ENCODE measurements around the gene MIPOL1.

Gene MIPOL1

DNA sequence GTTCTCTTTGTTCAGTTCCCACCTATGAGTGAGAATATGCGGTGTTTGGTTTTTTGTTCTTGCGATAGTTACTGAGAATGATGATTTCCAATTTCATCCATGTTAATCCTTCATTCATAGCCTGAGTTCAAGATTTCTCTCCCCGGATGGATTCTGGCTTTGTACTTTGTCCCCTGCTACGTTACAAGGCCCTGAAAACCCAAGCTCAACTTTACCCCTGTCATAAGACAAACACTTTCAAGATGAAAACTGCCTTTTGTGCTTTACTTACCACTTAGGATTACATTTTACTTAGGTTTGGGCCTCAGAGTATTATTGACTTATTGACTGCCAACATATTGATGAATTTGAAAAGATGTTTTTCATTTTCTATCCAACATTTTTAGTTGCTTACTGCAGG, 361.0 kb downstream of the MIPOL1 start:
- DNase-seq: no peak

DNA sequence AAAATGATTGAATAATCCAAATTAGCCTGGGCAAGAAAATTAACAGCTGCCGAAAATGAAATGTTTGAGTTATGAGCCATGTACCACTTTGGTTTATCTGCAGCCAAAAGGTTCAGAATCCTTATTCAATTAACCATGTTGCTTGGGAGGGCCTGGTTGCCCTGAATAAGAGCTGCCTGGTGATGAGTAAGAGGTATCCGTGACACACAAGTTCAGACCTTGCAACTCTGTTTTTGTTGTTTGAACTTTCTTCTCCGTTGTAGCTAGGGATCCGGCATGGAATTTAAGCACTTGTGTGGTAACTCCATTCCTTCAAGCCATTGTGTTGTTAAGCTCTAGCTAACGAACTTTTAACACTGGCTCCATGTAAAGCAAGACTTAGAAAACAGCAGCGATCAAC, 361.6 kb downstream of the MIPOL1 start:
- DNase-seq: no peak

DNA sequence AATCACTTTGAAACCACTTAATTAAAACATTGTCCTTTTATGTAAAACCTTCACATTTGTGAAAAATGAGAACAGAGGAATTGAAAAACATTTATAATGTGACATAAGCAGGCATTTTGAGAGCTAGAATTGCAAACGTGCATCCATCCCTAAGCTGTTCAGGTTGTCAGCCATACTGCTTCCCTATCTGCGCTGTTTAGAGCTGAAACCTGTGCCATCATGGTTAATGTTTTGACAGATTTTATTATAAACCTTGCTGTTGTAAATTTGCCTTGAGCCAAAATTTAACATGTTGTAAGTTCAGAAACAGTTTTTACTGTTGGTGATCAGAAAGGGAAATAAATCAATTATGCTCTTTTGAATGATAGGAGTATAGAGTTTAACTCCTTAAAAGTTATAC, 365.5 kb downstream of the MIPOL1 start:
- DNase-seq: no peak

DNA sequence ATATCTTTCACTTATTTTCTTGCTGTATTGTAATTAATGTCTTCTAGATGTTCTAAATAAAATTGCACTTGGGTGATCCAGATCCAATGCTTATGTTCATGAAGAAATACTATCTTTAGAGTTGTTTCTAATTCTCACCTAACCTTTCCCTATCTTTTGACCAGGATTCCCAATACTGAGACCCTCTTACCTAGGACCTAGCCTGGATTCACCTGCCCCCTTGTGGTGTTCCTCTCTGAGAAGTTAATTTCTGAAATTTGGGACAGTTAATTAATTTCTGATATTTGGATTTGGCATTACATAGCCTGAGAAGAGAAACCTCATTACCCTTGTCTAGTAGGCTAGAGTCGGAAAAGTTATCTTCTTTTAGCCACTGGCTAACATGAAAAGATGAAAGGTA, 367.8 kb downstream of the MIPOL1 start:
- DNase-seq: peak; percentile 41

DNA sequence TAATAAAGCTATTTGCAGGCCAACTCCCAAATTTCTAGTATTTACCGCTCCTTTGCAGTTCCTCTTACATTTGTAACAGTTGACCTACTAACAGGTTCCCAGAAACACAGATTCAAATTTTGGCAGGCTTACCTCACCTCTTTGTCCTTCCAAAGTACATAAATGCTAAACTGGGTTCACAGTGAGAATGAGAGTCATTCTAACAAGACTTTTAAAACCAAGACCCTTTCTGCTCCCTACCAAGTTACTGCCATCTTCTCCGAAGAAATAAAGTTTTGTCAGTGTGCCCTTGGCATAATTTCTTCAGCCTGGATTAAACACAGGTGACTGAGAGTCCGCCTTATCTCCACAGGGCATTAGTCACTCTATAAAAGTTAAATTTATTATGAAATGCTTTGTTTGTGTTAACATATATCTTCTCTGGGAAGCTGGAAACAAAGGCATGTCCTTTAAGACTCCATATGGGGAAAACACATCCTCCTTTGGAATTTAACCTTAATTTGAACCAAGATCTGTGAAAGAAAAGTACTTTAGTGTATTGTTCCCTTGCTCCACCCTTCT, 369.2 kb downstream of the MIPOL1 start:
- no peak for DNase-seq

DNA sequence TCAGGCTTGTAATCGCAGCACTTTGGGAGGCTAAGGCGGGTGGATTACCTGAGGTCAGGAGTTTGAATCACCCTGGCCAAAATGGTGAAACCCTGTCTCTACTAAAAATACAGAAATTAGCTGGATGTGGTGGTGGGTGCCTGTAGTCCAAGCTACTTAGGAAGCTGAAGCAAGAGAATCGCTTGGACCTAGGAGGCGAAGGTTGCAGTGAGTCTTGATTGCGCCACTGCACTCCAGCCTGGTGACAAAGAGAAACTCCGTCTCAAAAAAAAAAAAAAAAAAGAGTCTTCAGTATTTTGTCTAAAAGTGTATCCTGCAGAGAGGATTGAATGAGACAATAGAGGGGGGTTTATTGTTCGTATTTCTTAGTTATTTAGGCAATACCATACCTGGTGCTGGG, 372.0 kb downstream of the MIPOL1 start:
- no peak for DNase-seq

DNA sequence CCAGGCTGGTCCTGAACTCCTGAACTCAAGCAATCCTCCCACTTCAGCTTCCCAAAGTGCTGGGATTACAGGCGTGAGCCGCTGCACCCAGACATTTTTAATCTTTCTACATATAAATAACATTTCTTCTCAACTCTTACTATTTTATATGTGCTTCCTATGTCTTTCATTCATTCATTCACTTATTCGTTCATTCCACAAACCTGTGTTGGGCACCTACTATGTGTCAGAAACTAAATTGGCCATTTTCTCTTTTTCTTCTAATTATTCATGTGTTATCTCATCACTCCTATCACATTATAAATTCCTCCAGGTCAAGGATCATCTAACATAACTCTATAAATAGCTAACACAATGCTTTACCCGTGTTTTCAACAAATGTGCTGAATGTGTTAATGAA, 373.7 kb downstream of the MIPOL1 start:
- DNase-seq: no peak

DNA sequence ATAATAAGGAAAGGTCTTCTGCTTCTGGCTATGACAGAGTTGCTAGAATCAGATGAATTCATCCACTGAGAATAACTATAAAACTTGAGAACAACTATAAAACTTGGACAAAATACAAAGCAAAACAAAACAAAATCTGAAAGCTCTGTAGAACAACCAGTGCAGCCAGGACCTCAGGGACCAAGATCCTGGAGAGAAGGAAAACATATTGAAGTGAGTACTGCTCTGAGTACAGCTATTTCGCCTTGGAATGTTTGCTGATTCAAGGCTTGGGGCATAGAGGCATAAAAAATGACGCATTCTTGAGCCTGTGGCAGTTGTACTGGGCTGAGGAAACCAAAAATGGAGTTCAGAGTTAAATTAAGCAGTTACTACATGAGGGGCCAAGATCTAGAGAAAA, 375.6 kb downstream of the MIPOL1 start:
- no peak for DNase-seq

DNA sequence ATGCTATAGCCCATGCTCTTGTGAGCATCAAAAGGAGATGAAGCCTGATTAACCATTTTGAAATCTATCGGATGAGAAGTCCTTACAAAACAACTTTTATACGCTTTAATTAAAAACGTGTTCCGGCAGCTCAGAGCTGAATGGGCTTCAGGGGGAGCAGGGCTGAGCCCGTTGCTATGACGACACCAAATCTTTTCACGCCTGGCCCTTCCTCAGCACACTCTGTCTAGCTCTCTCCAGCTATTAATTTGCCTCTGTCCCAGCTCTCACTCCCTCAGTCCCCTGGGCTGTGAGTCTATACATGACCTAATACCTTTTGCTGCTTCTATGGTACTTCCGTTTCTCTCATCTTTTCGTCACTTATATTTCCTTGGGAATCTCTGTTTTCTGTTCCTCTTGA, 381.5 kb downstream of the MIPOL1 start:
- DNase-seq: no peak

DNA sequence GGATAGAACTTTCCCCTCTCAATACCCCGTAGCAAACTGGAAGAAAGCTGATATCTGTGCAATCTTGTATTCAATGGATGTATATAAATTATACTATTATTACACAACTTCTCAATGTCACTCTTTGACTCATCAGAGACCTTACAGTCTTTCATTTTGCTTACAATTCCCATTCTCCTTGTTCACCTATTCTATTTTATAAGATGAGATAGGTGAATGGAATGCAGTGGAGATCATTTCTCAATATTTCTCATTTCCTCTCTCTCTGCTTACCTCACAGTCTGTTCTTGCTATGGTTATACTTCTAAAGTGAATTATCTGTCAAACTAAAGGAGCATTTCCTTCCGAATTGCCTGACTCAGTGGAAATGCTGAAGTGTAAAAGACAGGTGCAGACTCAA, 382.4 kb downstream of the MIPOL1 start:
- no peak for DNase-seq

DNA sequence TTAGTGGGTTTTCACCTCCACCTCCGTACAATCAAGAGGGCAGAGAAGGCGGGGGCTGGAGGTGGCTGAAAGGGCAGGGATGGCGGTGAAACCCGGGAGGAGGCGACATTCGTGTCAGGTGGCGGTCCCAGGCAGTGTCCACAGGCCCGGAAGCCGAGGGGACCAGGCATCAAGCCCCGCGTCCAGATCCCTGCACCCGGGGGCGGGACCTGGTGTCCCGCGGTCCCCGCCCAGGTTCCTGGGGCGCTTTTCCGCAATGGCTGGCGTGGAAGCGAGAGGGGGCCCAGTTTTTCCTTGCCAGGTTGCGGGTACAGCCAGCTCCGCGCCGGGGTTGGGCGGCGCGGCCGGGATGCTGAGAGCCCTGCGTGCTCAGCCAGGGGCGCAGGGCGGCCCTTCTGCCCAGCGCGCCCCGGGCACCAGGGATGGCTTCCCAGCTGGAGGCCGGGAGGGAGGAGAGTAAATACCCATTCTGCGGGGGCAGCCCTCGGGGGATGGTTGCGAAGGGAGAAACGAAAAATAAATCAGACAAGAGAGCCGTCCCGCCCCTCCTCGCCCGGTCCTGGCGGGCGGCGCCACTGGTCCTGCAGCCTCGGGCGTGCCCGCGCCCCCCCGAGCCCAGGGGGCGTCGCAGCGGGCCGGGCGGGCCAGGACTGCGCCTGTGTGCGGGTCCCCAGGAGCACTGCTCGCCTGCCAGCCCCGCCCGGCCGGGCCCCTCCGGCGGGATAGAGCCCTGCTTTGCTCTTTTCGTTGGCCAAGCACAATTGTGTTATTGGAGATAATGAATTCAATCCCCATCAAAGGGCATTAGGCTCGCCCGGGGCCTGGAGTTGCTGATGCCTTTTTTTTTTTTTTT, 385.8 kb downstream of the MIPOL1 start:
- peak; percentile 93 for DNase-seq

DNA sequence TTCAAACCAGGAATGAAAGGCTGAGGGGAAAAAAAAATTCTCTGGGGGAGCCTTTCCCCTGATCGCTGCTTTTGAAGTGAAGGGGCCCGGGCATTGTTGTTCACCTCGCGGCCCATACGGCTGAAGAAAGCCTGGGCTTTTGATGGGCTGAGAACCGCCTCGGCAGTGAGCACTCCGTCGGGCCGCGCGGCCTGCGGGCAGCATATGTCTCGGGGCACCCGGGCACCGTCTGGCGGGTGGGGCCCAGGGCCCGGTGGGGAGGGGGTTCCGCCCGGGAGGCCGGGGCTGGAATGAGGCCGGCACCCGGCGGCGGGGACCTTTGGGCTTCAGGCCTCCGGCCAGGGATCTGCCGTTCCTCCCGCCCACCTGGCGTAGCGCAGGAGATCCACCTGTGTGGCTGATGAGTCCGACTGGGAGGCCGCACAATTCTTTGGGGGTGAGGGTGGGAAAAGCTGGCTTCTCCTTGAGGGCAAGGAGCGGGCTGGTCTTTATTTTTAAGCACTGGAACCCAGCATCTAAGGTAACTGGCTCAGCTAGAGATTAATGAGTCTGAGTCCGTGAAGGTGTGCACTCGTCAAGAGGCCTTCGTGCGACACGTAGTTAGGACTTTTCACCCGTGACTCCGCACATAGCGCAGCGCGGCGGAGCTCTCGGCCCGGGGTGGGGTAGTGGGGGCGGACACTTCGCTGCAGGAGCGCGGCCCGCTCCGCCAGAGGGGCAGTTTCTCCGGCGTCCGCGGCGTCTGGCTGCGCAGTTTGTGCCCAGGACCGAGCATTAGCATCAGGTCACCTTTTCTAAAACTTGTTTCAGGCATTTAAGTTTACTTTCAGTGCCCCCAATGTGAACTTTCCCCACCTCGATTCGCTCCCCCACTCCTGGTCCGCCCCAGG, 386.7 kb downstream of the MIPOL1 start:
- DNase-seq: peak; percentile 66

DNA sequence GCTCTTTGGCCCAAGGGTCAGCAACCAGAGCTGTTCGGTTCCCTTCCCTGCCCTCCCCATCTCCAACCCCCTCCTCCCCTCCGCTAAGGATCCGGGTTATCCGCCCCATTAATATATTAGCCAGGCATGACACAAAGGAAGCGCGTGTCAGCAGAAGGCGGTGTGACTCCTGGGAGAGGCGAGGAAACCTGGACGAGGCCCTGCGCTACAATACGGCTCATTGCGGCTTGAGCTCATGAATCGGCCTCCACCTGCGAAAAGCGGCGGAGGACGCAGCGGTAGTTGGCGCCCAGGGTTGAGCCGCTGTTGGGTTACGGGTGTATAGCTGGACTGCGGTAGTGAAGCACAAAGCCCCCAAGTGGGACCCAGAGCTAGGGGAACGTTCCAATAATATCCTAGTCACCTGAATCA, 387.4 kb downstream of the MIPOL1 start:
- peak; percentile 76 for DNase-seq

DNA sequence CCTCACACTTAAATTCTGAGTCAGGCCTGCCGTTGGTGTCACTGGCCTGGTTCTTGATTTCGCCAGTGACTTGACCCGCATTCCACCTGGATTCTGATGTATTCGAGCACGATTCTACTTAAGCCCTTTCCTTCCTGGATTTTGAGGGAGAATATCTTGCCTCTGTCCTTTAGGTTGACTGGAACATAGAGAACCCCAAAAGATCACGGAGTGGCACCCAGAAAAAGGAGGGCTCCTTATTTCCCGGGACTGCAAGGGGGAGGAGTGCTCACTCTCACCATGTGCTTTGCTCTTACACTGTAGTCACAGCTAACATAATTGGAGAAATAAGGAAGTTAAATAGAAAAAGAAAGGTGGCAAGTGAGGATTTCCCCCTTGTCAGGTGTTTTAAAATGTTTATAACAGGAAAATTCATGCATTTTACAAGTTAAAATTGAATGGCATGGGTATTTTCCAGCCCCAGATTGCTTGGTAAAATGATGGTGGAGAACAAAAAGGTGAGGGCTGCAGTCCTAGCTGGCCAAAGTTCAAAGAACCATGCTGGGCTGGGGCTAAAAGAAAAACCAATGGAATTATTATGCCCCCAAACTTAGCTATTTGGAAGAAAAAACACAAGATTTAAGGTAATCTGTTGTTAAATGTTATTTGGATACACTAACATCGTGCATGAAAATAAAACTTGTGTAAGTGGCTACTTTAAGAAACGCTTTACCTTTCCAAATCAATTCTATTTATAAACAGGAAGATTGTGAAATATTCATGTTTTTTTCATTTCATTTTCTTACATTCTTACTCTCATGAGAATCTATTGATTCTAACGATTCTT, 388.4 kb downstream of the MIPOL1 start:
- DNase-seq: peak; percentile 26

DNA sequence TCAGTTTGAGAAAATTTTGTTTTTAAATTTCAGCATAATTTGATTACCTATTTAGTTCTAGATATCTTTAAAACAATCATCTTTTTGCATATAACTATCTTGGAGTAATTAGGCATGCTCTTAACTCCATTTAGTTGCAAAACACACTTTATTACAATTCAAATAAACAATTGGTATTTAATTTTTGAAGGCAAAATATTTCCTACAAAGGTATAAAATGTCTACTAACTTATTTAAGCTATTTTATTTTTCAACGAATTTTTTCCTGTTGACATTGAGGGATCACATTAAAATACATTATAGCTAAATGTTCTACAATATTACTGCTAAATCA, 389.0 kb downstream of the MIPOL1 start:
- DNase-seq: no peak

DNA sequence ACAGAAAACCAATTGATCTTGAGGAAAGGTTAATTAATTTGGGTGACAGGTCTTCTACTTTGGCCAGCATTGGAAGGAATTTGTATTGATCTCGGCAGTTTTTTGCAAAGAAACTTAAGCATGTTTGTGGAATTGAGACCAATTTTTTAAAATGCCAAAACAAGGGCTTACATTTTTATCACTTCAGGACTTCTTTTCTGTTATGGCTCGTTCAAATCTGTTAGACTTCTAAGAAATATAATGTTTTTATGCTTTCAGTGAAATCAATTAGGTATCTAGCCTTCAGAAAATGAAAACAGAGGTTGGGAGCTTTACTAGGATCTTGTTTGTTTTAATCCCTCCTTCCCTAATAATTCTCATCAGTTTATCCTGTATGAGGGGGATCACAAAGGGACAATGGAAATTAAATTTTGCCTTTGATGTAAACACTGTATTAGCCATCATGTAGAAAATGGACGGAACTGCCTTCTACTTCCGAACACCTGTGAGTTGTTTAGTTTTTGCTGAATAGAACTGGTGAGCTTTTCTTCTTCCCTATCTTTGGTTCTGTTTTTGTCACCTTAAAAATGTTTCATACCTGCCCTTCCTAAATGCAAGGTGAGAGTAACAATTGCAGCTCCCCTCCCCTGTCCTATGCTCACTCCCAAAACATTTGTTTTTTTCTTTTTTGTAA, 389.5 kb downstream of the MIPOL1 start:
- peak; percentile 32 for DNase-seq

DNA sequence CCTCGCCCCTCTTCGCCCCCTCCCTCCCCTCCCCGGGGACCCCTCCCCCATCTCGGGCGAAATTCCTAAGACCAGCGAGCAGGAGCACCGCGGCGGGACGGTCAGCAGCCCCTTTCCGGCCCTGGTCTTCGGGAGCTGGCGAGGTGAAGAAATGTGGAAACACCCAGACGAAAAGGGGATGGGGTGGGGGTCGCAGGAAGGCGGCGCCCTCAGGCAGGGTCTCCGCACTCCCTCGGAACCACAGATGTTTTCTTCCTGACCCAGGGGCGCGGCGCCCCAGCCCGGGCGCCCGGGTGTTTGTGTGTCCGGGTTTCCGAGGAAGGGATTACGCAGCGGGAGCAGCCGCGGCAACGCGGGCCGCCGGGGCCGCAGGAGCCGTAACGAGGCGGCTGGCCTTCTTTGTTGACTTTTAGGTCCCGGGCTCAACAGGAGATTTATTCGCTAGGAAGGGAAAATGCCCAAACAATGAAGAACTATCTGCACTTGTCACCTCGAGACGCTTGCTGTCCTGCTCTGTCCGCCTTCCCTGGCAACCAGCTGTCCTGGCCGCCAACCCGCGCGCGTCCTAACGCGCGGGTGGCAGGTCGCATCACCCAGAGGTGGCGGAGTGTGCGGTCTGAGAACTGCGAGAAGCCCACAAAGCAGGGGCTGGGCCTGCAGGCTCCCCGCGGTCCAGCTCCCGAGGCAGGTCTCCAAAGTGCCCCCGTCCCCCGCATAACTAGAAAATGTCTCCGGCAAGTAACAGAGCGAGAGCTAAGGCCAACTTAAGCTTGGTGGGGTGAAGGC, 390.3 kb downstream of the MIPOL1 start:
- peak; percentile 74 for DNase-seq

DNA sequence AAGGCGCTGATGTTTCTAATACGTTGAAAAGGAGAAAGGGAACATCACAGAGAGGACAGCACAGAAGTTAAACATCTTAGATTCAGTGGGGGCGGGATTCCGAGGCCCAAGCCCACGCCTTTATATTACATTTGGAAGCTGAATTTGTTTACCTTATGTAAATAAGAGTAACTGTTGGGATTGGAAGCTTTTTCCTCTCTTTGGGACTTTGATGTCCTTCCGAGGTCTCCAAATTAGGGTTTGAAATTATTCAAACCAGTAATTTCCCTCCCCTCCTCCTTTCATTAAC, 390.9 kb downstream of the MIPOL1 start:
- peak; percentile 79 for DNase-seq

DNA sequence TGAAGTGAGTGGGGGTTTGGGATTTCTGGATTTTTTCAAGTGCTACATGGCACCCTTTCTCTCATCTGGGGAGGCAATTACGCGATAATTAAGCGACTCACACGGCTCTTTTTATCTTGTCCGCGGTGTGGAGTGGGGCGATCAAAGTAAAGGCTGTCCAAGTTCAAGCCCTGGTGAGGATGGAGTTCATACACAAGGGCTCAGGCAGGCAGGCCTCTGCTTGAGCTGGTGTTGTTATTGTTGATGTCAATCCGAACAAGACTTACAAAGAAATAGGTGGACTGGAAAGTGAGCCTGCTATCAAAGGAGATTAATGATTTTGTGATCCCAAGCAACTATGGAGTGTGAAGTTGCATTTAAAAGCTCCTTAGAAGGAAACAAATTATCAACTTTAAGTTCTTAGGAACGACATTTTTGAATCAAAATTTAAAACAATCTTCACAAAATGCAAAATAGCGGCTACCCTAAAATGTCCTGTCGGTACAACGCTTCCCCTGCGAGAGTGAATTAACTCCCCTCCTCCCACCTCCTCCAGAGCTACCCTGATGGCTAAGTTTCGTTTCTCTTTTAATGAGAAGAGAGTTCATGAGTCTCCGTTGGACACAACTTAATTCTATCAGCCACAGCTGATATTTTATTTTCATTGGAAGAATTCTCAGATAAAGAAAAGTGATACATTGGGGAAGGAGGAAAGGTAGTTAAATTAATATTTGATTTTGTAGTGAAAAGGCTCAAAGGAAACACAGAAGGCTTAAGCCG, 391.4 kb downstream of the MIPOL1 start:
- DNase-seq: peak; percentile 79

DNA sequence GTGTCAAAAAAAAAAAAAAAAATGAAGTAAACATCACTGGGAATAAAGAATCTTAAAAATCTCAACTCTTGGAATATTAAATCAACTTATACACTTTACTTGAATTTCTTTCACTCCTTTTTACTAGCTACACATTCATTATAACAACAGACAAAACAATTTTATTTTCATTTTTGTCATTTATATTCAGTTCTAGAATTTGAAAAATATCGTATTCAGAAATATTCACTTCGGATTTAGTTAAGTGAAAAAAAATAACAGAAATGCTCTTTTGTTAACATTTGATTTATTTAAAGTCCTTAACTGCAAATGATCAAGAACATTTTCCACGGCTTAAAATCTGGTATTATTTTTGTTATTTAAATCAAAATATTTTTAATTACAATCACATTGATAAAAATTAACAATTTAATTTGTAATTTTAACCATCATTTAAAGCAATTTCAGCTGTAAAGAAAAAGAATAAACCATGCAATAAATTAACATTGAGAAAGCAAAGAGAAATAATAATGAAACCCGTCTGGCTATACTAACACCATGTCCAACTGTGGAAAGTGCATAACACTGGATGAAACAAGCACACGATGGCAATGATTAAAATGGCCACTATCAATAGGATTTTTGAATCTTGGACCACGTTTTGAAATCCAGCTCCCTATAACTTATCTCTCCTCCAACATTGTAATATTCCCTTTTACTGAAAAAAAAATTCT, 392.1 kb downstream of the MIPOL1 start:
- DNase-seq: peak; percentile 42
